GM19043 (cell line): ENCODE results near the gene HDAC4.

Experiments used
- ATAC-seq: cut with Tn5 transposase; IDR thresholded peaks from one replicate; pipeline ENCODE4 v1.9.1; 2021; ENCODE audit warnings: low read depth; ENCODE audit not compliant: unreplicated experiment

Gene HDAC4

GRCh38 chr2:239137165-239137897, 263.5 kb downstream of the HDAC4 start:
- no peak for ATAC-seq

- ATAC-seq, result no peak
These were observed 264.1 kb downstream of the HDAC4 start for GRCh38 chr2:239136762-239137161.

GRCh38 chr2:239136203-239136602, 264.6 kb downstream of the HDAC4 start:
- ATAC-seq, result no peak

GRCh38 chr2:239135531-239135930, 265.3 kb downstream of the HDAC4 start:
- ATAC-seq, result no peak

- no peak for ATAC-seq
These were observed 266.8 kb downstream of the HDAC4 start for GRCh38 chr2:239133945-239134570.

- ATAC-seq, result no peak
These were observed 268.0 kb downstream of the HDAC4 start for GRCh38 chr2:239132786-239133185.

- ATAC-seq, result no peak
These were observed 268.6 kb downstream of the HDAC4 start for GRCh38 chr2:239132156-239132709.

GRCh38 chr2:239131521-239131920, 269.3 kb downstream of the HDAC4 start:
- no peak for ATAC-seq

GRCh38 chr2:239130786-239131325, 270.0 kb downstream of the HDAC4 start:
- ATAC-seq, result no peak

- ATAC-seq, result no peak
These were observed 270.8 kb downstream of the HDAC4 start for GRCh38 chr2:239130041-239130440.

- no peak for ATAC-seq
These were observed 271.5 kb downstream of the HDAC4 start for GRCh38 chr2:239129147-239129920.

GRCh38 chr2:239128706-239129105, 272.1 kb downstream of the HDAC4 start:
- ATAC-seq, result no peak

- no peak for ATAC-seq
These were observed 273.3 kb downstream of the HDAC4 start for GRCh38 chr2:239127513-239127912.

GRCh38 chr2:239125726-239126675, 274.8 kb downstream of the HDAC4 start:
- no peak for ATAC-seq

- ATAC-seq, result no peak
These were observed 276.5 kb downstream of the HDAC4 start for GRCh38 chr2:239124152-239124899.

GRCh38 chr2:239122421-239123110, 278.3 kb downstream of the HDAC4 start:
- ATAC-seq, result no peak

GRCh38 chr2:239121600-239122012, 279.2 kb downstream of the HDAC4 start:
- no peak for ATAC-seq

GRCh38 chr2:239120664-239121063, 280.2 kb downstream of the HDAC4 start:
- no peak for ATAC-seq
